ENCODE measurements around the gene STK17B.

Gene STK17B

GRCh38 chr2:196171248-196171871, at the start of gene STK17B:
STK17B (minus strand) TSS chr2:196171578; CDS start chr2:196163383, 8,195 bp downstream.
- H3K4me3 Mint-ChIP-seq = peak within 1 kb of the TSS; percentile 94 to 98 (median 94)
- H3K9me3 Mint-ChIP-seq = no peaks in the 10 kb centered on the region
- H3K4me1 Mint-ChIP-seq = peaks cover 29% of the 10 kb centered on the region
- H3K36me3 Mint-ChIP-seq (ENCODE audit: low read depth) = no peaks in the 10 kb centered on the region
- TF ChIP-seq CTCF (IDR thresholded peaks at IDR 0.05; ENCODE audit: unreplicated experiment in 3 of 3) = peak in 1 of 3 experiments; percentile 15
- peaks cover 25% of the 10 kb centered on the region for H3K27me3 Mint-ChIP-seq (ENCODE audit: low read depth)
- peak within 1 kb of the TSS; percentile 31 to 83 (median 80) for H3K27ac Mint-ChIP-seq

DNA sequence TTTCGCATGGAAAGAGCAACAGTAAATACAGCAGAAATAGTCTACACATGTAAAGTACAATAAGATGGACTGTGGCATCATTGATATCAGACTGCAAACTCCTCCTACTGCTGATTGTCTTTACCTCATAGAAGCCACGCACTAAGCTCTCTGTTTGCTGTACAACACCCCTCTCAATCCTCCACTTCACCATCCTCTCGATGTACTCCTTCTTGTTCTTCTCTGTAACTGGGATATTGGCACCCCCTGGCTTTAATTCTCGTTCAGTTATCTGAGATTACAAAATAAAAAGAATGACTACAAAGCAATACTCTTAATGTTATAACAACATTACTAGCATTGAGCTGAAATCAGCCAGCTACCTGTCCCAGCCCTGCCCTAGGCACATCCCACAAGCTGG, 49.3 kb upstream of the STK17B start:
- H3K27ac Mint-ChIP-seq = no peak overlapping the region
- H3K9me3 Mint-ChIP-seq = no peaks in the 10 kb centered on the region

DNA sequence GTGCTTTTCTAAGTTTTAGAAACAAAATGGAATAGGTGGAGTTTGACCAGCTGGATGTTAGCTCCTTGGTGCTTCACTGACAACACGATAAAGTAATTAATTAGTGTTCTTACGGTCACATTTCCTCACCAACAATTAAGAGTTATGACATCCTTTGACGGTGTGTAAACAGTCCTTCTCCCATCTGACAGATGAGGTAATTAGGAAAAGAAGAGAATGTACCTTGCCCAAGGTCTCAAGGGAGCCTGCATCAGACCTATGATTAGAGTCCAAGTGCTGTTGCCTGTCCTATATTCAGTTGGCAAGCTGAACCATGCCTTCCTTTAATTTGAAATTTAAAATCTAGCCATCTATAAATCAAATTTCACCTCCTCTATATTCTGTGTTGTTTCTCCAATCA, 48.3 kb upstream of the STK17B start:
- peaks cover 4% of the 10 kb centered on the region for H3K36me3 Mint-ChIP-seq (ENCODE audit: low read depth)
- no peak for TF ChIP-seq CTCF (IDR thresholded peaks at IDR 0.05; ENCODE audit: unreplicated experiment in 3 of 3)
- H3K4me3 Mint-ChIP-seq = no peak overlapping the region
- H3K27me3 Mint-ChIP-seq (ENCODE audit: low read depth) = no peaks in the 10 kb centered on the region
- no peak overlapping the region for H3K27ac Mint-ChIP-seq
- H3K9me3 Mint-ChIP-seq = no peaks in the 10 kb centered on the region
- H3K4me1 Mint-ChIP-seq = peaks cover 8% of the 10 kb centered on the region

More for the DNA sequence above, 49.3 kb upstream of the STK17B start:
- Mint-ChIP-seq H3K27me3 (ENCODE audit: low read depth) (no peaks in the 10 kb centered on the region), H3K36me3 (ENCODE audit: low read depth) (peaks cover 4% of the 10 kb centered on the region), H3K4me1 (peaks cover 15% of the 10 kb centered on the region), H3K4me3 (no peak overlapping the region)
- TF ChIP-seq CTCF (IDR thresholded peaks at IDR 0.05; ENCODE audit: unreplicated experiment in 3 of 3) = no peak

DNA sequence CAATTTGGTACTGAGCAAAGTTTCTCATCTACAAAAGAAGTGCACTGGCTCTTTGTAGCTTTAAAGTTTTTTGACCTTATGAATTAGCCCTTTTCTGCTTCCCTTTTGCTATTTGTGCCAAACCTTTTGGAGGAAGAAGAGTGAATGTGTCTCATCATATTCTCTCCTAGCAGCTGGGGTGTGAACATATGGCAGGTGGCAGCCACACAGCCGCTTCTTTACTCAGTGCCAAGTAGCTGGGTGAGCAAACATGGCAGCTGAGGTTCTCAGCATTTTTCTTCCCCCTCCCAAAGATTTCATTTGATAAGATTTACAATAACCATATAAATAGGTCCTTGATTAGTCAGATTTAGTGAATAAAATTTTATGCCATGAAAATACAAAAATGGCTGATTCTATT, 46.7 kb upstream of the STK17B start:
- Mint-ChIP-seq H3K27ac (no peak overlapping the region), H3K4me3 (no peak overlapping the region), H3K4me1 (no peaks in the 10 kb centered on the region), H3K36me3 (ENCODE audit: low read depth) (peaks cover 4% of the 10 kb centered on the region), H3K9me3 (no peaks in the 10 kb centered on the region), H3K27me3 (ENCODE audit: low read depth) (no peaks in the 10 kb centered on the region)
- no peak for TF ChIP-seq CTCF (IDR thresholded peaks at IDR 0.05; ENCODE audit: unreplicated experiment in 3 of 3)

- H3K27ac Mint-ChIP-seq = no peak overlapping the region
- H3K4me3 Mint-ChIP-seq = no peak overlapping the region
- TF ChIP-seq CTCF (IDR thresholded peaks at IDR 0.05; ENCODE audit: unreplicated experiment in 3 of 3) = no peak
- no peaks in the 10 kb centered on the region for H3K4me1 Mint-ChIP-seq
- H3K27me3 Mint-ChIP-seq (ENCODE audit: low read depth) = no peaks in the 10 kb centered on the region
- H3K9me3 Mint-ChIP-seq = peaks cover 3% of the 10 kb centered on the region
- H3K36me3 Mint-ChIP-seq (ENCODE audit: low read depth) = peaks cover 13% of the 10 kb centered on the region
These were observed 45.7 kb upstream of the STK17B start for GRCh38 chr2:196217116-196217515.

DNA sequence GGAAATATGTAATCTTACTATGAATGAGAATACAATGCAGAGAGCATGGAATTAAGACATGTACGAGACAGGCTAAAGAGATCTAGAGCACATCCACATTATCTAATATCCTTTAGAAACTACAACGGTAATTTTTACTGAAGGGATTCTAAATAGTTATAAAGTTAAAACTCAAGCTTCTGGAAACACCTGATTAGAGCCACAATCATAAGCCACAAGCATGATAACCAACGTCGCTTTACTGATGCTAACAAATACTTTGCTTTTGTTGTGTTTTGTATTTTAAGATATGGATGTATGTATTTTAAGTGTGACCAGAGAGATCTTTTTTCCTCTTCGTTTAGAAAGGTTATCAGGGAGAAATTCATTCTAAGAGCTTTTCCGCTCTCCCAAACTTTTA, 44.0 kb upstream of the STK17B start:
- Mint-ChIP-seq H3K4me3 (no peak overlapping the region), H3K36me3 (ENCODE audit: low read depth) (peaks cover 19% of the 10 kb centered on the region), H3K27ac (no peak overlapping the region), H3K4me1 (no peaks in the 10 kb centered on the region), H3K9me3 (peaks cover 3% of the 10 kb centered on the region), H3K27me3 (ENCODE audit: low read depth) (no peaks in the 10 kb centered on the region)
- no peak for TF ChIP-seq CTCF (IDR thresholded peaks at IDR 0.05; ENCODE audit: unreplicated experiment in 3 of 3)
